GM03348 (cell line): Measurements from ENCODE around the gene FEM1C.

ENCODE experiments used
- DNase-seq: peaks from one replicate; pipeline ENCODE4 v3.0.0; 2012; ENCODE audit warnings: low spot score

FEM1C gene

DNA sequence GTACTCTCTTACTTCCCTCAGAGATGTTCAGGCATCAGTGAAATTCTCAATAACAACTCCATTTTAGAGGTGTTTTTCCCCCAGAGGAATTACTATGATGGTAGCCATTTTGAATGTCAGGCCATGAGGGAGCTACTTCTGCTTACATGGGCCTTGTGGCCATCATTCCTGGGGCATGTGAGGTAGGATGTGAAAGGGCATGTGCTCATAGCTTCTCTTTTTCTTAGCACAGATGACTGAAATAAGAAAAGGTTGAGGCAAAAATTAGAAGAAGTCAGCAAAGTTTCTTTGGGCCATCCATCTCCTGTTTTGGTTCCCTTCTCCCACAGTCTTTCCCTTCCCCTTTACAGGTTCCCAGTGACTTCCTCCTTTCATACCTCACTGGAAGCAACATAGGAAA is 68.8 kb downstream of the FEM1C start:
- DNase-seq = no peak

DNA sequence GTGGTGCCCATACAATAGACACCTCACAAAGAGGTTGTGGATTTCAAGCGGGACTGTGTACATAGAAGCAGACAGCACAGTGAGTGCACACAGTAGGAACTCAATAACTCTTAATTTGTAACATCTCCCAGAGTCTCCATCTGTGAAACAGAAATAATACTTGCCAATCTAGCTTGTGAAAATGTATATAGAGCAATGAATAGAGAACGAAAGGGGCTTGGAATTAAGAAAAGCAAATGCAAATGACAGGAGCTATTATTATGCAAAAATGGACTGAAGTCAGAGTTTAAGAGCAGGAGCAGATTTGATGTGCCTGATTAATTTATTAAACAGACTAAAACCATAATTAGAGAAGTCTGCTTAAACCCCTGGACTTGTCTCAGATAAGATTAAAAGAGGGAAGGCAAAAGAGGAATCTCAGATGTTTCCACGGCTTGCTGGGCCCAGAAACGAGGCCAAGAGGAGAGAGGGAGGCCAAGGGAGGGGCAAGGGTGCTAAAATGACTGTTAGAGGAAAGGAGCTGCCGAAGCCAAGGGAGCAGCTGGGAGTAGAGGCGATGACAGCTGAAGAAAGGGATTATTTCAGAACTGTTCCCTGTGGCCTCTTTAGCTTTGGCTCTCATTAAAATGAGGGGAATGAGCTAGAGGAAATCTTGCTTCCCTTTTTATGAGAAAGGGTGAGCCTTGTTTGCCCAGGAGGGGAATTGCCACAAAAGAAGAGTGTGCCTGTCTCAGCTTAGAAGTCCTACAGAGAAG is 72.1 kb downstream of the FEM1C start:
- DNase-seq = no peak

DNA sequence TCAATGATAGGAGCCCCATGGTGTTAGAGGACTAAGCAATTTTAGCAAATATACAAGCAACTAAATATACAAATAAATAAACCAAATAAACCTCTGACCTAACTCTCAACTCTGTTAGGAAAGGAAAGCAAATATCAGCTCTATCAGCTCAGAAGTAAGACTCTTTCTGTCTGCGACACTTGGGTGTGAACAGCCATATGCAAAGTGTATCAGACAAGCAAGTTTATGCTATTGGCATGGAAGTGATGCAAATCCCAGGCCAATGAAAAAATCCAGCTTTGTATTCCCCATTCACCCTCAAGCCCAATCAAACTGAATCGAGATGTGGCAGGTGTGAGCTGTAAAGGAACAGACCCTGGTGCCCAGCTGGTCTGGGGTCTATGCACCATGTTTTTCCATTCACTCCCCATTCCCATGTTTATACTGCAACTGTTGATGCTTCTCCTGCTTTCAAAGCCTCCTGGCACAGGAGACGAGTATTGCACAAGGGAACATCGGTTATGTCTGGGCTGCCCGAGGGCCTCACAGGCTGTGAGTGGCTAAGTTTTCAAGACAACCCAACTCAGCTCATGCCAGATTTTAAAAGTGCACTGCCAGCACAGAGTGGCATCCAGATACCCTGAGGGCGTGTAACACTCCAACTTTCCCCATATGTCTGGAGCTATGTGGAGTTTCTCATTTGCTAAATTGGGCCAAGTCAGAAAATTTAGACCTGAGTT is 73.1 kb downstream of the FEM1C start:
- peak; percentile 16 for DNase-seq

DNA sequence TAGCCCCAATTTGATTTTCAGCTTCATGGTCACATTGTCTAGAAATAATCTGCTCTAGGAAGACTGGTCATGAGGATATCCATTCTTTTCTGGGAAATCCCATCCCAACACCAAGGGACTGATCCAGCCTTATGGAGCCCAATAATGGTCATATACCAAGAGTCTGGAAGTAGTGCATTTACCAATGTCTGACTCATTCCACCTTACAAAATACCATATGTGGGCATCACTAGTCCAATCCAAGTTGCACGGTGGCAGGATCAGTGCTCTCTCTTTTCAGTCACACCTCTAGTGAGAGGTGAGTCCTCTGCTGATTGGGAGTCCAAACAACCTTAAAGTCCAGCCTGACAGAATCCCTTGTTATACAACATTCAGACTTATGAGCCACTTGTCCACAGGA is 73.7 kb downstream of the FEM1C start:
- DNase-seq = no peak
